ENCODE data around the gene VWC2. TPM values are rescaled to one million over a fixed set of nuclear protein-coding genes. Genes with fewer than 3 reads are reported as not detected.

The VWC2 gene
- total and polyA plus RNA-seq, 10 of the 15 experiments (the other 5 are each of a cell fraction or from before 2014, with no cell fraction given), result 0.01 to 0.06 (median 0.03) TPM; not detected in 7

GRCh38 chr7:49845626-49846025, 72.2 kb downstream of the VWC2 start (continued):
- no peak for TF ChIP-seq ETV6 (conservative IDR thresholded peaks at IDR 0.05 in 1 of 2, IDR thresholded peaks at IDR 0.05 in 1 of 2; ENCODE audit: borderline replicate concordance in 1 of 2, low read depth in 1 of 2)
- no peak for TF ChIP-seq SKIL (IDR thresholded peaks at IDR 0.05; ENCODE audit: low read depth, poor library complexity, severe bottlenecking)
- no peak for TF ChIP-seq ZNF24 (IDR thresholded peaks at IDR 0.05)
- TF ChIP-seq STAT1 (conservative IDR thresholded peaks at IDR 0.05), result no peak
- TF ChIP-seq IRF4 (IDR thresholded peaks at IDR 0.05; ENCODE audit: low read depth, low read length), result no peak
- TF ChIP-seq MAX (IDR thresholded peaks at IDR 0.05; ENCODE audit: low read depth, low read length), result no peak

GRCh38 chr7:49848211-49848841, 74.9 kb downstream of the VWC2 start:
- ATAC-seq (no peak), DNase-seq (ENCODE audit: low read depth, low spot score) (no peak), FAIRE-seq (no peak)
- Histone ChIP-seq H3K36me3 (ENCODE audit: control insufficient read depth in 2 of 2, insufficient read depth in 2 of 2, low read length in 1 of 2) (no peaks in the 10 kb centered on the region), H3K27me3 (replicated peaks in 1 of 2; ENCODE audit: control insufficient read depth in 2 of 2, insufficient read depth in 2 of 2, low read length in 1 of 2) (peaks cover 0 to 3% of the 10 kb centered on the region in 2 experiments; a peak in 1 of 4 replicates), H3K9me3 (replicated peaks; ENCODE audit: control insufficient read depth, insufficient read depth, low read length) (no peaks in the 10 kb centered on the region), H3K79me2 (ENCODE audit: control insufficient read depth, insufficient read depth, low read length) (no peaks in the 10 kb centered on the region), H3K4me2 (ENCODE audit: control insufficient read depth, insufficient read depth) (no peak overlapping the region), H4K20me1 (ENCODE audit: control insufficient read depth, insufficient read depth) (0 out of 2 replicates have a peak, but pooled peaks cover 2% of the 10 kb centered on the region), H3K4me3 (no peak overlapping the region), H3K27ac (ENCODE audit: control insufficient read depth, insufficient read depth) (no peak overlapping the region), H3K9ac (ENCODE audit: control insufficient read depth, insufficient read depth, low read length) (no peak overlapping the region), H2AFZ (ENCODE audit: control insufficient read depth, low read depth, low read length) (no peak overlapping the region), H3K4me1 (ENCODE audit: control insufficient read depth, insufficient read depth, low read length) (no peaks in the 10 kb centered on the region)
- intact Hi-C loops (cut with micrococcal nuclease; ENCODE audit: unreplicated experiment), result no loop called here
- in situ Hi-C loops (cut with MboI), result no loop called here
- ChIA-PET POLR2A (no interaction called here), SMC1A (ENCODE audit: uncharacterized antibody, unreplicated experiment) (no interaction called here), RAD21 (ENCODE audit: unreplicated experiment) (no interaction called here), CTCF (interaction anchor here (1.0 kb wide), 1 partner anchor 847 kb away, joined by 3 read pairs; no protein-coding TSS in a partner anchor)
- no TSS peak for BruUV-seq (replicated peaks)
- 14% methylated on average over 8 of the region's 8 CpGs for WGBS (ENCODE audit: insufficient coverage, insufficient replicate concordance, low lambda C conversion rate, missing lambda C conversion rate)
- no peak for TF ChIP-seq EP300 (IDR thresholded peaks at IDR 0.05; ENCODE audit: borderline replicate concordance in 1 of 2, control insufficient read depth in 1 of 2, low read depth in 2 of 2, low read length in 2 of 2)
- no peak for TF ChIP-seq DPF2 (IDR thresholded peaks at IDR 0.05)
- no peak for TF ChIP-seq SREBF2 (IDR thresholded peaks at IDR 0.05; ENCODE audit: low read length)
- no peak for TF ChIP-seq NBN (IDR thresholded peaks at IDR 0.05)
- no peak for TF ChIP-seq SIX5 (IDR thresholded peaks at IDR 0.05; ENCODE audit: low read depth, low read length, severe bottlenecking)
- no peak for TF ChIP-seq JUNB (IDR thresholded peaks at IDR 0.05)
- TF ChIP-seq CBX5 (IDR thresholded peaks at IDR 0.05; ENCODE audit: low read depth), result no peak
- TF ChIP-seq RELA (IDR thresholded peaks at IDR 0.05; ENCODE audit: borderline replicate concordance, partially characterized antibody), result no peak
- TF ChIP-seq JUND (IDR thresholded peaks at IDR 0.05; ENCODE audit: low read depth, low read length), result no peak
